ENCODE results near the gene PGAP6. TPM values are rescaled to one million over a fixed set of nuclear protein-coding genes. Genes with fewer than 3 reads are reported as not detected.

The PGAP6 gene
- total and polyA plus RNA-seq, 2 of the 13 experiments (the other 11 are each of a cell fraction or from before 2014, with no cell fraction given), result 52.7 to 136 TPM

DNA sequence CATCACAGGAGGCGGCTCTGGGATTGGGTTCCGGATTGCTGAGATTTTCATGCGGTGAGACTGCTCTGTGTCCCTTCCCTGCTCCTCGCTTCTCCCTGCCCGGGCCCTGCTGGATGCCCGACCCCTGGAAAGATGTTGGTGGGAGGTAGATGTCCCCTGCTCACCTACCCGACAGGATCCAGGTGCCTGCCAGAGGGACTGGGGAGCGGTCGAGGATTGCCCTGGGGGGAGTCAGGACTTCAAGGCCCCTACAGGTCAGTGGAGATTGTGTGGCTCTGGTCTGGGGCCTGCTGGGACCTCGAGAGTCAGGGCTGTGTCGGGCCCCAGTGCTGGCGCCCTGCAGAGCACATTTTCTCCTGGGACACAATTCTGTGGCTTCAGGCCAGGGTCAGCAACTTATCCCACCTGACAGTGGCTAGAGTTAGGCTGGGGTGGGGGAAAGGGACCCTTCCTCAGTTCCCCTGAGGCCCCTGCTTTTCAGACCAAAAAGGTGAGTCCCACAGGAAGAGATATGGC is 23.3 kb upstream of the PGAP6 start (continued):
- TF ChIP-seq, protein P1, sequence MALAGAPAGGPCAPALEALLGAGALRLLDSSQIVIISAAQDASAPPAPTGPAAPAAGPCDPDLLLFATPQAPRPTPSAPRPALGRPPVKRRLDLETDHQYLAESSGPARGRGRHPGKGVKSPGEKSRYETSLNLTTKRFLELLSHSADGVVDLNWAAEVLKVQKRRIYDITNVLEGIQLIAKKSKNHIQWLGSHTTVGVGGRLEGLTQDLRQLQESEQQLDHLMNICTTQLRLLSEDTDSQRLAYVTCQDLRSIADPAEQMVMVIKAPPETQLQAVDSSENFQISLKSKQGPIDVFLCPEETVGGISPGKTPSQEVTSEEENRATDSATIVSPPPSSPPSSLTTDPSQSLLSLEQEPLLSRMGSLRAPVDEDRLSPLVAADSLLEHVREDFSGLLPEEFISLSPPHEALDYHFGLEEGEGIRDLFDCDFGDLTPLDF (CRISPR knock-in tag; IDR thresholded peaks at IDR 0.05), result no peak
- no peak for TF ChIP-seq POLR2AphosphoS5 (IDR thresholded peaks at IDR 0.05; ENCODE audit: low read depth, low read length)
- TF ChIP-seq, protein P2, sequence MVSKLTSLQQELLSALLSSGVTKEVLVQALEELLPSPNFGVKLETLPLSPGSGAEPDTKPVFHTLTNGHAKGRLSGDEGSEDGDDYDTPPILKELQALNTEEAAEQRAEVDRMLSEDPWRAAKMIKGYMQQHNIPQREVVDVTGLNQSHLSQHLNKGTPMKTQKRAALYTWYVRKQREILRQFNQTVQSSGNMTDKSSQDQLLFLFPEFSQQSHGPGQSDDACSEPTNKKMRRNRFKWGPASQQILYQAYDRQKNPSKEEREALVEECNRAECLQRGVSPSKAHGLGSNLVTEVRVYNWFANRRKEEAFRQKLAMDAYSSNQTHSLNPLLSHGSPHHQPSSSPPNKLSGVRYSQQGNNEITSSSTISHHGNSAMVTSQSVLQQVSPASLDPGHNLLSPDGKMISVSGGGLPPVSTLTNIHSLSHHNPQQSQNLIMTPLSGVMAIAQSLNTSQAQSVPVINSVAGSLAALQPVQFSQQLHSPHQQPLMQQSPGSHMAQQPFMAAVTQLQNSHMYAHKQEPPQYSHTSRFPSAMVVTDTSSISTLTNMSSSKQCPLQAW (CRISPR knock-in tag; IDR thresholded peaks at IDR 0.05), result 0 out of 2 replicates have a peak, but pooled peaks have one; percentile 37
- TF ChIP-seq NONO (IDR thresholded peaks at IDR 0.05), result no peak
- TF ChIP-seq NONO (CRISPR knock-in tag; conservative IDR thresholded peaks at IDR 0.05), result no peak
- TF ChIP-seq SAP130 (CRISPR knock-in tag; IDR thresholded peaks at IDR 0.05; ENCODE audit: low read depth), result peak; percentile 13; the same call in 1 of the 2 replicates
- TF ChIP-seq KDM2A (CRISPR knock-in tag; IDR thresholded peaks at IDR 0.05; ENCODE audit: borderline replicate concordance, low read depth), result peak; percentile 45; the same call in 1 of the 2 replicates
- no peak for TF ChIP-seq ARNT (IDR thresholded peaks at IDR 0.05)
- no peak for TF ChIP-seq TFDP1 (CRISPR knock-in tag; IDR thresholded peaks at IDR 0.05; ENCODE audit: borderline replicate concordance)
- TF ChIP-seq ELF4 (CRISPR knock-in tag; IDR thresholded peaks at IDR 0.05; ENCODE audit: borderline replicate concordance), result no peak
- TF ChIP-seq, protein P3, sequence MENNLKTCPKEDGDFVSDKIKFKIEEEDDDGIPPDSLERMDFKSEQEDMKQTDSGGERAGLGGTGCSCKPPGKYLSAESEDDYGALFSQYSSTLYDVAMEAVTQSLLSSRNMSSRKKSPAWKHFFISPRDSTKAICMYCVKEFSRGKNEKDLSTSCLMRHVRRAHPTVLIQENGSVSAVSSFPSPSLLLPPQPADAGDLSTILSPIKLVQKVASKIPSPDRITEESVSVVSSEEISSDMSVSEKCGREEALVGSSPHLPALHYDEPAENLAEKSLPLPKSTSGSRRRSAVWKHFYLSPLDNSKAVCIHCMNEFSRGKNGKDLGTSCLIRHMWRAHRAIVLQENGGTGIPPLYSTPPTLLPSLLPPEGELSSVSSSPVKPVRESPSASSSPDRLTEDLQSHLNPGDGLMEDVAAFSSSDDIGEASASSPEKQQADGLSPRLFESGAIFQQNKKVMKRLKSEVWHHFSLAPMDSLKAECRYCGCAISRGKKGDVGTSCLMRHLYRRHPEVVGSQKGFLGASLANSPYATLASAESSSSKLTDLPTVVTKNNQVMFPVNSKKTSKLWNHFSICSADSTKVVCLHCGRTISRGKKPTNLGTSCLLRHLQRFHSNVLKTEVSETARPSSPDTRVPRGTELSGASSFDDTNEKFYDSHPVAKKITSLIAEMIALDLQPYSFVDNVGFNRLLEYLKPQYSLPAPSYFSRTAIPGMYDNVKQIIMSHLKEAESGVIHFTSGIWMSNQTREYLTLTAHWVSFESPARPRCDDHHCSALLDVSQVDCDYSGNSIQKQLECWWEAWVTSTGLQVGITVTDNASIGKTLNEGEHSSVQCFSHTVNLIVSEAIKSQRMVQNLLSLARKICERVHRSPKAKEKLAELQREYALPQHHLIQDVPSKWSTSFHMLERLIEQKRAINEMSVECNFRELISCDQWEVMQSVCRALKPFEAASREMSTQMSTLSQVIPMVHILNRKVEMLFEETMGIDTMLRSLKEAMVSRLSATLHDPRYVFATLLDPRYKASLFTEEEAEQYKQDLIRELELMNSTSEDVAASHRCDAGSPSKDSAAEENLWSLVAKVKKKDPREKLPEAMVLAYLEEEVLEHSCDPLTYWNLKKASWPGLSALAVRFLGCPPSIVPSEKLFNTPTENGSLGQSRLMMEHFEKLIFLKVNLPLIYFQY (CRISPR knock-in tag; IDR thresholded peaks at IDR 0.05; ENCODE audit: borderline replicate concordance), result no peak
- peak; percentile 46; the same call in 1 of the 2 replicates for TF ChIP-seq ZFY (CRISPR knock-in tag; IDR thresholded peaks at IDR 0.05)
- TF ChIP-seq ZNF335 (CRISPR knock-in tag; IDR thresholded peaks at IDR 0.05), result 0 out of 2 replicates have a peak, but pooled peaks have one; percentile 0
- peak; percentile 21; the same call in 1 of the 2 replicates for TF ChIP-seq PHF8 (CRISPR knock-in tag; IDR thresholded peaks at IDR 0.05)
- no peak for TF ChIP-seq ZNF580 (CRISPR knock-in tag; IDR thresholded peaks at IDR 0.05; ENCODE audit: borderline replicate concordance, low read depth)
- TF ChIP-seq, protein P4, sequence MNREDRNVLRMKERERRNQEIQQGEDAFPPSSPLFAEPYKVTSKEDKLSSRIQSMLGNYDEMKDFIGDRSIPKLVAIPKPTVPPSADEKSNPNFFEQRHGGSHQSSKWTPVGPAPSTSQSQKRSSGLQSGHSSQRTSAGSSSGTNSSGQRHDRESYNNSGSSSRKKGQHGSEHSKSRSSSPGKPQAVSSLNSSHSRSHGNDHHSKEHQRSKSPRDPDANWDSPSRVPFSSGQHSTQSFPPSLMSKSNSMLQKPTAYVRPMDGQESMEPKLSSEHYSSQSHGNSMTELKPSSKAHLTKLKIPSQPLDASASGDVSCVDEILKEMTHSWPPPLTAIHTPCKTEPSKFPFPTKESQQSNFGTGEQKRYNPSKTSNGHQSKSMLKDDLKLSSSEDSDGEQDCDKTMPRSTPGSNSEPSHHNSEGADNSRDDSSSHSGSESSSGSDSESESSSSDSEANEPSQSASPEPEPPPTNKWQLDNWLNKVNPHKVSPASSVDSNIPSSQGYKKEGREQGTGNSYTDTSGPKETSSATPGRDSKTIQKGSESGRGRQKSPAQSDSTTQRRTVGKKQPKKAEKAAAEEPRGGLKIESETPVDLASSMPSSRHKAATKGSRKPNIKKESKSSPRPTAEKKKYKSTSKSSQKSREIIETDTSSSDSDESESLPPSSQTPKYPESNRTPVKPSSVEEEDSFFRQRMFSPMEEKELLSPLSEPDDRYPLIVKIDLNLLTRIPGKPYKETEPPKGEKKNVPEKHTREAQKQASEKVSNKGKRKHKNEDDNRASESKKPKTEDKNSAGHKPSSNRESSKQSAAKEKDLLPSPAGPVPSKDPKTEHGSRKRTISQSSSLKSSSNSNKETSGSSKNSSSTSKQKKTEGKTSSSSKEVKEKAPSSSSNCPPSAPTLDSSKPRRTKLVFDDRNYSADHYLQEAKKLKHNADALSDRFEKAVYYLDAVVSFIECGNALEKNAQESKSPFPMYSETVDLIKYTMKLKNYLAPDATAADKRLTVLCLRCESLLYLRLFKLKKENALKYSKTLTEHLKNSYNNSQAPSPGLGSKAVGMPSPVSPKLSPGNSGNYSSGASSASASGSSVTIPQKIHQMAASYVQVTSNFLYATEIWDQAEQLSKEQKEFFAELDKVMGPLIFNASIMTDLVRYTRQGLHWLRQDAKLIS (CRISPR knock-in tag; IDR thresholded peaks at IDR 0.05), result no peak
- TF ChIP-seq SP5 (CRISPR knock-in tag; IDR thresholded peaks at IDR 0.05; ENCODE audit: borderline replicate concordance, low read depth), result no peak
- TF ChIP-seq ZMYM3 (CRISPR knock-in tag; IDR thresholded peaks at IDR 0.05), result no peak
- TF ChIP-seq MXI1 (IDR thresholded peaks at IDR 0.05; ENCODE audit: borderline replicate concordance, low read depth, low read length), result no peak
